Left lung (tissue), 10 donors: ENCODE results near the gene ASB2. TPM values are rescaled to one million over a fixed set of nuclear protein-coding genes. Genes with fewer than 3 reads are reported as not detected.
A peak's percentile ranks its signal among the peaks of the same experiment; 100 is the strongest.

ENCODE experiments used
- ATAC-seq: fragments of 200-7000 bp; cut with Tn5 transposase; one replicate; pipeline ENCODE4 v1.9.1; 2020; ENCODE audit warnings: moderate library complexity
- DNase-seq, 4 donors: peaks; one replicate each; pipeline ENCODE4 v3.0.0-alpha.2; 2013 to 2020
- H3K27ac ChIP-seq, 2 donors: fragments of 200-600 bp; sonication (generic) in 1 of 2; one replicate each; pipeline versions ENCODE4 v1.5.0 to v1.8.0; 2020 to 2021
- H3K27me3 ChIP-seq, 2 donors: fragments of 200-600 bp; sonication (generic) in 1 of 2; one replicate each; pipeline versions ENCODE4 v1.5.0 to v1.8.0; 2020 to 2021
- H3K36me3 ChIP-seq, 2 donors: fragments of 200-600 bp; sonication (generic) in 1 of 2; one replicate each; pipeline versions ENCODE4 v1.5.0 to v1.8.0; 2020 to 2021
- H3K4me1 ChIP-seq, 2 donors: fragments of 200-600 bp; one replicate each; pipeline ENCODE4 v1.8.0; 2021
- H3K4me3 ChIP-seq, 2 donors: fragments of 200-600 bp; sonication (generic) in 1 of 2; one replicate each; pipeline versions ENCODE4 v1.5.0 to v1.8.0; 2020 to 2021; ENCODE audit warnings: mild to moderate bottlenecking in 1 of 2
- H3K9me3 ChIP-seq, 2 donors: fragments of 200-600 bp; sonication (generic) in 1 of 2; one replicate each; pipeline versions ENCODE4 v1.5.0 to v1.8.0; 2020 to 2021
- CTCF ChIP-seq, 2 donors: fragments of 200-600 bp; sonication (generic) in 1 of 2; IDR thresholded peaks; one replicate each; pipeline versions ENCODE4 v1.5.0 to v1.8.0; 2021; ENCODE audit warnings: antibody characterized with exemption in 2 of 2
- intact Hi-C, 2 donors: fragments of 100-400 bp; cut with DNase I; formaldehyde crosslinking; loops; one replicate each; pipeline versions ENCODE4 v1.11.2 to v1.14.2; 2022
- polyA plus RNA-seq, 6 donors: library from polyadenylated mRNA; unstranded; fragments of 120-200 nt; gene quantifications; one replicate each; pipeline ENCODE4 v1.2.1, GENCODE V29; 2013; ENCODE audit not compliant: insufficient read length in 6 of 6
- total RNA-seq, 2 donors: library from RNA; stranded (reverse); fragmentation: NEBNext Ultra II Directional; extraction: Animal tissue kit (Norgen Biotek cat#: 25700); gene quantifications; one replicate each; pipeline ENCODE4 v1.2.1, GENCODE V29; 2021
- donor health status: DM: no; HTN: yes; CAD: no.
- donor health status: DM: no; HTN: no; CAD: no.

Gene ASB2
- total and polyA plus RNA-seq, 8 donors: 0.81 to 3.2 (median 1.6) TPM

- peaks cover 0 to 10% of the 10 kb centered on the region in 2 donors for H3K27me3 ChIP-seq
- DNase-seq (no peak), ATAC-seq (peak; percentile 44)
- H3K9me3 ChIP-seq: no peaks in the 10 kb centered on the region
- no peak overlapping the region for H3K27ac ChIP-seq
- TF ChIP-seq CTCF (IDR thresholded peaks at IDR 0.05): no peak
- no peaks in the 10 kb centered on the region for H3K4me1 ChIP-seq
- H3K4me3 ChIP-seq: no peak overlapping the region
- H3K36me3 ChIP-seq: no peaks in the 10 kb centered on the region
- intact Hi-C loops: no loop called here
Measured at GRCh38 chr14:94009767-94010166, 33.4 kb upstream of the ASB2 start.

- H3K9me3 ChIP-seq: no peaks in the 10 kb centered on the region
- intact Hi-C loops: no loop called here
- no peaks in the 10 kb centered on the region for H3K4me1 ChIP-seq
- H3K36me3 ChIP-seq: no peaks in the 10 kb centered on the region
- H3K27me3 ChIP-seq: peaks cover 0 to 10% of the 10 kb centered on the region in 2 donors
- no peak overlapping the region for H3K4me3 ChIP-seq
- no peak for ATAC-seq
- DNase-seq: peak in 1 of 4 donors; percentile 1
- H3K27ac ChIP-seq: no peak overlapping the region
- no peak for TF ChIP-seq CTCF (IDR thresholded peaks at IDR 0.05)
Measured at GRCh38 chr14:94008234-94008633, 31.9 kb upstream of the ASB2 start.

- intact Hi-C loops: no loop called here
- peak; percentile 11 to 18 for TF ChIP-seq CTCF (IDR thresholded peaks at IDR 0.05)
- Histone ChIP-seq H3K4me1 (no peaks in the 10 kb centered on the region), H3K4me3 (no peak overlapping the region), H3K27ac (no peak overlapping the region), H3K36me3 (no peaks in the 10 kb centered on the region), H3K9me3 (no peaks in the 10 kb centered on the region), H3K27me3 (peaks cover 0 to 27% of the 10 kb centered on the region in 2 donors)
- peak in 1 of 4 donors; percentile 5 for DNase-seq
- no peak for ATAC-seq
Measured at GRCh38 chr14:94005324-94006073, 29.1 kb upstream of the ASB2 start.

GRCh38 chr14:94004015-94004414 is 27.6 kb upstream of the ASB2 start:
- H3K27me3 ChIP-seq: peaks cover 0 to 28% of the 10 kb centered on the region in 2 donors
- ATAC-seq: no peak
- H3K4me3 ChIP-seq: no peak overlapping the region
- no peak for DNase-seq
- no peaks in the 10 kb centered on the region for H3K9me3 ChIP-seq
- H3K36me3 ChIP-seq: no peaks in the 10 kb centered on the region
- no peak for TF ChIP-seq CTCF (IDR thresholded peaks at IDR 0.05)
- intact Hi-C loops: loop anchor here in 1 of 2 donors (5.0 kb wide), 1 partner anchor 62 kb away; no protein-coding TSS in a partner anchor
- H3K4me1 ChIP-seq: no peaks in the 10 kb centered on the region
- no peak overlapping the region for H3K27ac ChIP-seq

- ATAC-seq (no peak), DNase-seq (no peak)
- peaks cover 0 to 28% of the 10 kb centered on the region in 2 donors for H3K27me3 ChIP-seq
- no peak for TF ChIP-seq CTCF (IDR thresholded peaks at IDR 0.05)
- intact Hi-C loops: loop anchor here in 1 of 2 donors (5.0 kb wide), 1 partner anchor 61 kb away; no protein-coding TSS in a partner anchor
- H3K36me3 ChIP-seq: no peaks in the 10 kb centered on the region
- no peaks in the 10 kb centered on the region for H3K9me3 ChIP-seq
- H3K27ac ChIP-seq: no peak overlapping the region
- H3K4me1 ChIP-seq: no peaks in the 10 kb centered on the region
- H3K4me3 ChIP-seq: no peak overlapping the region
Measured at GRCh38 chr14:94003397-94003796, 27.0 kb upstream of the ASB2 start.
